Tibial nerve (tissue), 4 donors: ENCODE measurements around the gene ALDH4A1. TPM values are rescaled to one million over a fixed set of nuclear protein-coding genes. Genes with fewer than 3 reads are reported as not detected.

Experiments
- DNase-seq, 2 donors: peaks; one replicate each; pipeline ENCODE4 v3.0.0-alpha.2; 2019; ENCODE audit warnings: low spot score in 2 of 2
- H3K27ac ChIP-seq, 4 donors: fragments of 200-600 bp; sonication (generic) in 3 of 4; one replicate each; pipeline ENCODE4 v1.5.1; 2017 to 2019; ENCODE audit warnings: mild to moderate bottlenecking in 1 of 4
- H3K27me3 ChIP-seq, 2 donors: fragments of 200-600 bp; sonication (generic) in 1 of 2; one replicate each; pipeline versions ENCODE4 v1.5.1 to v1.6.0; 2017 to 2019
- H3K36me3 ChIP-seq, 3 donors: fragments of 200-600 bp; sonication (generic); one replicate each; pipeline ENCODE4 v1.5.1; 2018 to 2019
- H3K4me1 ChIP-seq, 4 donors: fragments of 200-600 bp; sonication (generic) in 3 of 4; one replicate each; pipeline ENCODE4 v1.5.1; 2017 to 2019
- H3K4me3 ChIP-seq, 4 donors: fragments of 200-600 bp; sonication (generic) in 3 of 4; one replicate each; pipeline ENCODE4 v1.5.1; 2017 to 2019; ENCODE audit warnings: mild to moderate bottlenecking in 1 of 4, moderate library complexity in 1 of 4
- H3K9me3 ChIP-seq, 4 donors: fragments of 200-600 bp; sonication (generic) in 3 of 4; one replicate each; pipeline ENCODE4 v1.5.1; 2017 to 2019
- CTCF ChIP-seq, 5 experiments: fragments of 200-600 bp in 3 of 5; fragments of 450-650 bp in 2 of 5; sonication (generic) in 3 of 5; IDR thresholded peaks; one replicate each; pipeline ENCODE4 v1.5.1; 2016 to 2019; ENCODE audit warnings: antibody characterized with exemption in 5 of 5, mild to moderate bottlenecking in 3 of 5, moderate library complexity in 2 of 5
- EP300 ChIP-seq, 2 donors: sonication (generic); formaldehyde crosslinking; IDR thresholded peaks; one replicate each; pipeline ENCODE4 v1.6.1; 2017; ENCODE audit warnings: antibody characterized with exemption in 2 of 2, mild to moderate bottlenecking in 1 of 2
- POLR2A ChIP-seq, 2 donors: fragments of 450-650 bp; IDR thresholded peaks; one replicate each; pipeline ENCODE4 v1.6.1; 2017; ENCODE audit warnings: antibody characterized with exemption in 2 of 2, mild to moderate bottlenecking in 2 of 2, moderate library complexity in 2 of 2
- WGBS, 2 donors: methylation state at CpG; one replicate each; pipeline ENCODE4 v1.1.5; 2018; 5-methylcytosine and 5-hydroxymethylcytosine counted together
- total RNA-seq, 4 donors: library from RNA; depleted of rRNA; stranded (reverse); fragments of >200 nt; gene quantifications; one replicate each; pipeline ENCODE4 v1.1.0, GENCODE V29; 2016

Gene ALDH4A1
- total RNA-seq, 4 donors from 2014 or later: 31.2 to 42.0 (median 35.3) TPM

GRCh38 chr1:18861082-18861481, 41.3 kb downstream of the ALDH4A1 start:
- peaks cover 0 to 8% of the 10 kb centered on the region in 2 donors for H3K27me3 ChIP-seq
- TF ChIP-seq POLR2A (IDR thresholded peaks at IDR 0.05) (no peak), CTCF (IDR thresholded peaks at IDR 0.05) (no peak), EP300 (IDR thresholded peaks at IDR 0.05) (no peak)
- H3K27ac ChIP-seq: no peak overlapping the region
- H3K9me3 ChIP-seq: no peaks in the 10 kb centered on the region
- H3K36me3 ChIP-seq: no peaks in the 10 kb centered on the region
- H3K4me3 ChIP-seq: no peak overlapping the region
- 69% methylated on average over 9 of the region's 9 CpGs for WGBS, 2 donors
- no peak for DNase-seq
- no peaks in the 10 kb centered on the region for H3K4me1 ChIP-seq

GRCh38 chr1:18859560-18859959, 42.8 kb downstream of the ALDH4A1 start, which contains the start of gene TAS1R2:
TSS of gene TAS1R2 (minus strand) at chr1:18859660. CDS start at chr1:18859660, 0 bp downstream.
- no peak within 1 kb of the TSS for H3K27ac ChIP-seq
- whole genome bisulfite sequencing, 2 donors: 67 to 70% methylated on average over 4 of the region's 4 CpGs
- no peaks in the 10 kb centered on the region for H3K36me3 ChIP-seq
- H3K4me3 ChIP-seq: no peak within 1 kb of the TSS
- no peaks in the 10 kb centered on the region for H3K4me1 ChIP-seq
- DNase-seq: no peak
- TF ChIP-seq POLR2A (IDR thresholded peaks at IDR 0.05) (no peak), EP300 (IDR thresholded peaks at IDR 0.05) (no peak), CTCF (IDR thresholded peaks at IDR 0.05) (no peak)
- H3K9me3 ChIP-seq: no peaks in the 10 kb centered on the region
- H3K27me3 ChIP-seq: no peaks in the 10 kb centered on the region

GRCh38 chr1:18858070-18858688, 44.2 kb downstream of the ALDH4A1 start:
- TF ChIP-seq POLR2A (IDR thresholded peaks at IDR 0.05) (no peak), EP300 (IDR thresholded peaks at IDR 0.05) (no peak), CTCF (IDR thresholded peaks at IDR 0.05) (no peak)
- Histone ChIP-seq H3K36me3 (no peaks in the 10 kb centered on the region), H3K4me1 (no peaks in the 10 kb centered on the region), H3K4me3 (no peak overlapping the region), H3K27ac (no peak overlapping the region), H3K9me3 (no peaks in the 10 kb centered on the region), H3K27me3 (no peaks in the 10 kb centered on the region)
- DNase-seq: no peak
- WGBS, 2 donors: 92 to 93% methylated on average over 7 of the region's 7 CpGs

- H3K4me1 ChIP-seq: no peaks in the 10 kb centered on the region
- DNase-seq: no peak
- no peaks in the 10 kb centered on the region for H3K9me3 ChIP-seq
- H3K4me3 ChIP-seq: no peak overlapping the region
- TF ChIP-seq EP300 (IDR thresholded peaks at IDR 0.05) (no peak), CTCF (IDR thresholded peaks at IDR 0.05) (no peak)
- no peak overlapping the region for H3K27ac ChIP-seq
- 87 to 98% methylated on average over 1 of the region's 1 CpG for WGBS, 2 donors
- H3K27me3 ChIP-seq: peaks cover 0 to 9% of the 10 kb centered on the region in 2 donors
- no peaks in the 10 kb centered on the region for H3K36me3 ChIP-seq
Observed at GRCh38 chr1:18856435-18856834, 45.9 kb downstream of the ALDH4A1 start.

- no peak for DNase-seq
- no peaks in the 10 kb centered on the region for H3K4me1 ChIP-seq
- peaks cover 0 to 9% of the 10 kb centered on the region in 2 donors for H3K27me3 ChIP-seq
- no peak overlapping the region for H3K4me3 ChIP-seq
- H3K36me3 ChIP-seq: no peaks in the 10 kb centered on the region
- no peak for TF ChIP-seq EP300 (IDR thresholded peaks at IDR 0.05)
- TF ChIP-seq POLR2A (IDR thresholded peaks at IDR 0.05): no peak
- TF ChIP-seq CTCF (IDR thresholded peaks at IDR 0.05): no peak
- 57 to 64% methylated on average over 6 of the region's 6 CpGs for WGBS, 2 donors
- H3K9me3 ChIP-seq: no peaks in the 10 kb centered on the region
- no peak overlapping the region for H3K27ac ChIP-seq
Observed at GRCh38 chr1:18855573-18855972, 46.8 kb downstream of the ALDH4A1 start.
